Central memory CD8-positive, alpha-beta T cell (primary cell): ENCODE results near the gene PGD.
A peak's percentile ranks its signal among the peaks of the same experiment; 100 is the strongest.

ENCODE experiments used
- ATAC-seq: fragments of 150-1000 bp; cut with Tn5 transposase; replicated peaks from 2 replicates; pipeline ENCODE4 v1.10.0; 2022; ENCODE audit warnings: mild to moderate bottlenecking, moderate FRiP score, moderate number of reproducible peaks; ENCODE audit not compliant: poor library complexity, severe bottlenecking; ENCODE audit errors: extremely low read depth
- DNase-seq, 2 donors: peaks; one replicate each; pipeline ENCODE4 v3.0.0; 2021; ENCODE audit warnings: low spot score in 2 of 2
- H3K27ac Mint-ChIP-seq: one replicate; pipeline ENCODE4 v1.8.0; 2022; ENCODE audit warnings: low read depth, mild to moderate bottlenecking, moderate library complexity, mixed read lengths
- H3K27me3 Mint-ChIP-seq: one replicate; pipeline ENCODE4 v1.8.0; 2022; ENCODE audit warnings: mixed read lengths
- H3K36me3 Mint-ChIP-seq: one replicate; pipeline ENCODE4 v1.8.0; 2022; ENCODE audit warnings: mild to moderate bottlenecking, moderate library complexity, mixed read lengths; ENCODE audit not compliant: insufficient read depth
- H3K4me1 Mint-ChIP-seq: one replicate; pipeline ENCODE4 v1.8.0; 2022; ENCODE audit warnings: mixed read lengths
- H3K4me3 Mint-ChIP-seq: one replicate; pipeline ENCODE4 v1.8.0; 2022; ENCODE audit warnings: mild to moderate bottlenecking, moderate library complexity, mixed read lengths
- H3K9me3 Mint-ChIP-seq: one replicate; pipeline ENCODE4 v1.8.0; 2022; ENCODE audit warnings: mixed read lengths

Gene PGD

GRCh38 chr1:10383630-10384029, 15.2 kb upstream of the PGD start:
- H3K36me3 Mint-ChIP-seq: peaks cover 4% of the 10 kb centered on the region
- DNase-seq (no peak), ATAC-seq (no peak)
- no peaks in the 10 kb centered on the region for H3K27me3 Mint-ChIP-seq
- H3K9me3 Mint-ChIP-seq: no peaks in the 10 kb centered on the region
- no peak overlapping the region for H3K4me3 Mint-ChIP-seq
- H3K27ac Mint-ChIP-seq: no peak overlapping the region
- H3K4me1 Mint-ChIP-seq: no peaks in the 10 kb centered on the region

GRCh38 chr1:10384219-10384618, 14.6 kb upstream of the PGD start:
- Mint-ChIP-seq H3K36me3 (peaks cover 4% of the 10 kb centered on the region), H3K4me3 (no peak overlapping the region), H3K4me1 (no peaks in the 10 kb centered on the region), H3K27ac (peak overlapping the region; percentile 56), H3K27me3 (no peaks in the 10 kb centered on the region), H3K9me3 (no peaks in the 10 kb centered on the region)
- ATAC-seq (no peak), DNase-seq (no peak)

- Mint-ChIP-seq H3K4me3 (no peak overlapping the region), H3K4me1 (no peaks in the 10 kb centered on the region), H3K36me3 (peaks cover 2% of the 10 kb centered on the region), H3K27ac (no peak overlapping the region), H3K27me3 (no peaks in the 10 kb centered on the region), H3K9me3 (no peaks in the 10 kb centered on the region)
- ATAC-seq: no peak
- no peak for DNase-seq
These were observed 11.8 kb upstream of the PGD start for GRCh38 chr1:10386761-10387676.

- ATAC-seq (no peak), DNase-seq (no peak)
- Mint-ChIP-seq H3K27ac (no peak overlapping the region), H3K27me3 (no peaks in the 10 kb centered on the region), H3K9me3 (no peaks in the 10 kb centered on the region), H3K4me1 (no peaks in the 10 kb centered on the region), H3K4me3 (no peak overlapping the region), H3K36me3 (no peaks in the 10 kb centered on the region)
These were observed 11.0 kb upstream of the PGD start for GRCh38 chr1:10387677-10388386.

- Mint-ChIP-seq H3K27me3 (no peaks in the 10 kb centered on the region), H3K4me3 (no peak overlapping the region), H3K9me3 (no peaks in the 10 kb centered on the region), H3K36me3 (no peaks in the 10 kb centered on the region), H3K27ac (no peak overlapping the region), H3K4me1 (no peaks in the 10 kb centered on the region)
- DNase-seq: no peak
- no peak for ATAC-seq
These were observed 10.5 kb upstream of the PGD start for GRCh38 chr1:10388387-10388715.

- ATAC-seq (no peak), DNase-seq (no peak)
- Mint-ChIP-seq H3K9me3 (no peaks in the 10 kb centered on the region), H3K27me3 (no peaks in the 10 kb centered on the region), H3K4me1 (no peaks in the 10 kb centered on the region), H3K36me3 (peaks cover 2% of the 10 kb centered on the region), H3K27ac (no peak overlapping the region), H3K4me3 (no peak overlapping the region)
These were observed 9.4 kb upstream of the PGD start for GRCh38 chr1:10389271-10389973.

GRCh38 chr1:10396870-10397269, 2.0 kb upstream of the PGD start:
- no peak overlapping the region for H3K4me3 Mint-ChIP-seq
- no peaks in the 10 kb centered on the region for H3K27me3 Mint-ChIP-seq
- H3K9me3 Mint-ChIP-seq: no peaks in the 10 kb centered on the region
- peaks cover 7% of the 10 kb centered on the region for H3K36me3 Mint-ChIP-seq
- no peak for ATAC-seq
- DNase-seq: no peak
- peaks cover 11% of the 10 kb centered on the region for H3K4me1 Mint-ChIP-seq
- H3K27ac Mint-ChIP-seq: no peak overlapping the region

- Mint-ChIP-seq H3K9me3 (no peaks in the 10 kb centered on the region), H3K4me1 (peaks cover 11% of the 10 kb centered on the region), H3K27me3 (no peaks in the 10 kb centered on the region), H3K36me3 (peaks cover 12% of the 10 kb centered on the region), H3K27ac (peak overlapping the region; percentile 61), H3K4me3 (peak overlapping the region; percentile 90)
- ATAC-seq (no peak), DNase-seq (peak in 1 of 2 donors; percentile 10)
These were observed 558 bp upstream of the PGD start for GRCh38 chr1:10398278-10398733.

GRCh38 chr1:10399444-10399941, 629 bp downstream of the PGD start:
- H3K27me3 Mint-ChIP-seq: no peaks in the 10 kb centered on the region
- DNase-seq (no peak), ATAC-seq (no peak)
- H3K27ac Mint-ChIP-seq: no peak overlapping the region
- H3K9me3 Mint-ChIP-seq: no peaks in the 10 kb centered on the region
- peaks cover 17% of the 10 kb centered on the region for H3K36me3 Mint-ChIP-seq
- H3K4me1 Mint-ChIP-seq: peaks cover 11% of the 10 kb centered on the region
- H3K4me3 Mint-ChIP-seq: peak overlapping the region; percentile 90

- peaks cover 17% of the 10 kb centered on the region for H3K36me3 Mint-ChIP-seq
- ATAC-seq: no peak
- peak overlapping the region; percentile 90 for H3K4me3 Mint-ChIP-seq
- no peaks in the 10 kb centered on the region for H3K27me3 Mint-ChIP-seq
- no peak for DNase-seq
- peaks cover 11% of the 10 kb centered on the region for H3K4me1 Mint-ChIP-seq
- no peaks in the 10 kb centered on the region for H3K9me3 Mint-ChIP-seq
- no peak overlapping the region for H3K27ac Mint-ChIP-seq
These were observed 1.1 kb downstream of the PGD start for GRCh38 chr1:10400013-10400412.

- H3K27ac Mint-ChIP-seq: no peak overlapping the region
- DNase-seq: no peak
- H3K27me3 Mint-ChIP-seq: no peaks in the 10 kb centered on the region
- H3K36me3 Mint-ChIP-seq: peaks cover 19% of the 10 kb centered on the region
- H3K9me3 Mint-ChIP-seq: no peaks in the 10 kb centered on the region
- peaks cover 11% of the 10 kb centered on the region for H3K4me1 Mint-ChIP-seq
- no peak overlapping the region for H3K4me3 Mint-ChIP-seq
- ATAC-seq: no peak
These were observed 2.4 kb downstream of the PGD start for GRCh38 chr1:10401281-10401680.

GRCh38 chr1:10402729-10403274, 3.9 kb downstream of the PGD start:
- no peaks in the 10 kb centered on the region for H3K9me3 Mint-ChIP-seq
- H3K4me3 Mint-ChIP-seq: no peak overlapping the region
- peaks cover 11% of the 10 kb centered on the region for H3K4me1 Mint-ChIP-seq
- peaks cover 27% of the 10 kb centered on the region for H3K36me3 Mint-ChIP-seq
- no peak overlapping the region for H3K27ac Mint-ChIP-seq
- DNase-seq: no peak
- no peak for ATAC-seq
- H3K27me3 Mint-ChIP-seq: no peaks in the 10 kb centered on the region
